HL-60 (cell line): Measurements from ENCODE around the gene ATP6AP1.

Experiments
- CTCF ChIP-seq: IDR thresholded peaks from one replicate; pipeline ENCODE4 v1.5.1; 2011; ENCODE audit warnings: low read length, control low read depth, inconsistent platforms; ENCODE audit not compliant: insufficient read depth
- GABPA ChIP-seq: IDR thresholded peaks from 2 replicates; pipeline ENCODE4 v1.6.1; 2012; ENCODE audit warnings: low read depth
- POLR2AphosphoS5 ChIP-seq: IDR thresholded peaks from 2 replicates; pipeline ENCODE4 v1.6.1; 2012; ENCODE audit warnings: low read depth

GRCh38 chrX:154382483-154383069, 45.9 kb upstream of the ATP6AP1 start:
- TF ChIP-seq CTCF: no peak
- TF ChIP-seq POLR2AphosphoS5: no peak
- no peak for TF ChIP-seq GABPA
